GM19324 (cell line): ENCODE measurements around the gene OR5J2.
"Not testable (repeated sequence)": the region's sequence is repeated elsewhere in the genome, so short reads cannot be mapped to it uniquely, and the experiment has no call there.

Source experiments
- ATAC-seq: cut with Tn5 transposase; IDR thresholded peaks from one replicate; pipeline ENCODE4 v1.9.1; 2021; ENCODE audit warnings: mild to moderate bottlenecking, moderate library complexity; ENCODE audit not compliant: unreplicated experiment, low FRiP score

OR5J2 gene

GRCh38 chr11:56176318-56176717 lies at the start of gene OR5J2:
TSS of gene OR5J2 (plus strand) at chr11:56176618. CDS start at chr11:56176618, 0 bp downstream.
- ATAC-seq, result no peak

DNA sequence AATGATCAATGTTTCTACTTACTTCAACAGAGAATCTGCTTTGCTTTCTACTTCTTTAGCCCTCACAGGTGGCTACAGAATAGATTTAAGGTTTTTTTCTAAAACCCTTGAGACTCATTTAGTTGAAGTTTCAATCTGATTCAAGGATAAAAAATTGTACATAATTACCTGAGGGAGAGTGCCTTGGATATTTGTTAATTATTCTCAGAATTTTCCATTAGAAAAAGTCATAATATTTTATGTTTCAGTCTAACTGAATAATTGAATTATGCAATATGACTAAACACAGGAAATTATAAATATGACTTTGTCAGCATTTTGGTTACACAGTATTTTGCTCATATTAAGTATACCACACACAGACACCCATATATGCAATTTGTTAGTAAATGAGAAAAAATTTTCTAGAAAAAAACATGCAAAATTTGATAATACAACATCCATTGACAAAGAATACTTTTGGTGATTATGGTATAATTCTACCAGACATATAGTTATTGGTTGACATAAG lies 36.2 kb upstream of the OR5J2 start, which contains the start of gene OR8J3:
Gene OR8J3, minus strand, starts transcription at position 51 of the 511 bp plus-strand sequence. CDS start 2,483 bp downstream, outside the sequence.
- ATAC-seq, result no peak

DNA sequence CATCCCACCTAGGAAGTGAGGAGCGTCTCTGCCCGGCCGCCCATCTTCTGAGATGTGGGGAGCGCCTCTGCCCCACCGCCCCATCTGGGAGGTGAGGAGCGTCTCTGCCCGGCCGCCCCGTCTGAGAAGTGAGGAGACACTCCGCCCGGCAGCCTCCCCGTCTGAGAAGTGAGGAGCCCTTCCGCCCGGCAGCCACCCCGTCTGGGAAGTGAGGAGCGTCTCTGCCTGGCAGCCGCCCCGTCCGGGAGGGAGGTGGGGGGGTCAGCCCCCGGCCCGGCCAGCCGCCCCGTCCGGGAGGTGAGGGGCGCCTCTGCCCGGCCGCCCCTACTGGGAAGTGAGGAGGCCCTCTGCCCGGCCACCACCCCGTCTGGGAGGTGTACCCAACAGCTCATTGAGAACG lies 32.7 kb upstream of the OR5J2 start:
- not testable (repeated sequence) for ATAC-seq

DNA sequence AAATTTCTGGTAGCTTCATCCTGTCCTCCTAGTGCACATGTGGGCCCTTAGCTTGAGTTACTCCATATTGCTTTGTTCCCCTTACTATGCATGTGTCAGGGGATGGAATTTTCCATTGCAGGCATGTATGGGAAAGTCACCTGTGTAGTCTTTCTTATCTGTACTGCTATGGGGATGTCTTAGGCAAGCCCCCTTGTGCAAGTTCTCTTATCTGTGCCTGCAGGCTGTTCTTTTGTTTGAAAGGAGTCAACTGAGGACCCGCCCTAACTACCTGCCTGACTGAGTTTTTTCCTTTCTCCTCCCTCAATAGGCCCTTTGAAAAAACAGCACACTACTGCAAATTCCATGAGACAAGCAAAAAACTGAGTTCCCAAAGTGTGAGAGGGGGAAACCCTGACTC lies 25.0 kb upstream of the OR5J2 start:
- no peak for ATAC-seq

DNA sequence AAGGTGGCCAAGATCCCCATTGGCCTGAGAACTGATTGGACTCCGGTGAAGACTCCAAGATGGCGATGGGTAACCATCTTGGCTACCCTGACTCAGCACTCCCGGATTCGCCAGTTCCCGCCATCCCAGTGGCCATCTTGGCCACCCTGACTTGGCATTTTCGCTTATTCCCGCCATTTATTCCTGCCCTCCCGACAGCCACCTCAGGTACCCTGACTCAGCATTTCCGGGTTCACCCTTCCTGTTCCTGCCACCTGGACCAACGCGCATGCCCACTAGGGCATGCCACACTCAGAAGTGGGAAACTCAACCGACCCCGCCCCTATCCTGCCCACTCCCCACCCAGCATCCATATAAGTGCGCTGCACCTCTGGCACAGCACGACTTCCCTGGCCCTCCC lies 24.1 kb upstream of the OR5J2 start:
- no peak for ATAC-seq

- no peak for ATAC-seq
Measured at GRCh38 chr11:56160217-56160616, 16.2 kb upstream of the OR5J2 start, which contains the start of gene OR8K5. TSS of gene OR8K5 (minus strand) at chr11:56160317. CDS start at chr11:56160317, 0 bp downstream.

DNA sequence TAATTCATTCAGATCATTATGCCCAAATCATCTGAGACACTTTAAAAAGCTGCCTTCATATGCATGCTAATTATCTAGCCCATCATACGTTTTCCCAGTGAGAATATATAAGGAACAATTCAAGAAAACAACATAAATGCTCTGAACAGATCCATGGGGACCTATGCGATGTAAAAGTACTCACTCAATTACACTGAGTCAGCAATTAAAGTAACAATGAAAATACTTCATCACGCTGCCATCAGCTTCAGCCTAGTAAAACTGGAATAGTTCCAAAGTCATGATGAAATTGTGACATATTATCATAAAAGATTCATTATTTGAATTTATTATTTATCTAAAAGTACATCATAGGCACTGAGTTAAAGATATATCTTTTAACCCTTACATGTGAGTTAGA lies 12.6 kb upstream of the OR5J2 start:
- ATAC-seq, result no peak

DNA sequence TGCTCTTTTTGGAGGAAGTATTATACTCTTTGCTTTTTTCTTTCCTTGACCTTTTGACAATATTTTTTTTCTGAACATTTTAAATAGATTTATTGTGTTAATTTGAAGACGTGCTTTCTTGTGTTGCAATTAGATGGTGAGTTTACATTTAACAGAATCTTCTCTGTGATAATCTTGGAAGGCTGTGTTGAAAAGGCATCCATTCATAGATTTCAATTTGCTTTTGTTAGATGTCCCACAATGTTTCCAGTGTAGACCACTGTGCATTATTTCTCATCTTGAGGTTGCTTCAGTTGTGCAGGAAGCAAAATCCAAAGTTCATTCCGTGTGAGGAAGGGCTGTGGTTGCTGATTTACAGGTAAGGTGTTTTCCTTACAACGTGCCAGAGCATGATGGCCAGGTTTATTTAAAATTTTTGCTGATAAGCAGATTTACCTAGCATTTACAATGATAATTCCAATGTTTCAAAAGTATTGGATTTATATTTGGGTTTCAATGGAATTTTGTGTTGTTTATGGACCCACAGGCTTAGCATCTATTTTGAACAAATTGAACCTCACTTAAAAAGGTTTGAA lies 4.1 kb upstream of the OR5J2 start:
- no peak for ATAC-seq

DNA sequence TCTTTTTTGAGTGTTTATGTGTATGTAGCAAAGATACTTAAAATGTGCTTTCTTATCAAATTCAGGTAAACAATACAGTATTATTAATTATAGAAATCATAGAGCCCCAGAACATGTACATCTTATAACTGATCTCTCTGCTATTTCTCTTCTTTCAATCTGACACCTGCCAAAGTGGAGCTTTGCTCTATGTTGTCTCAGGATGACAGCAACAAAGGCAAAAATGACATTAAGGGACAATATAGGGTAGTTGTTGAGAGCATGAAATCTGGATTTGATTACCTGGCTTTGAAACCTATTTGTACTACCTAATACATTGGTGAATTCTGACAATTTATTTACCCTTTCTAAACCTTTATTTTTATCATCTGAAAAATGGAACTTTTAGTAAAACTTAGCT lies 7.0 kb downstream of the OR5J2 start:
- ATAC-seq, result no peak

DNA sequence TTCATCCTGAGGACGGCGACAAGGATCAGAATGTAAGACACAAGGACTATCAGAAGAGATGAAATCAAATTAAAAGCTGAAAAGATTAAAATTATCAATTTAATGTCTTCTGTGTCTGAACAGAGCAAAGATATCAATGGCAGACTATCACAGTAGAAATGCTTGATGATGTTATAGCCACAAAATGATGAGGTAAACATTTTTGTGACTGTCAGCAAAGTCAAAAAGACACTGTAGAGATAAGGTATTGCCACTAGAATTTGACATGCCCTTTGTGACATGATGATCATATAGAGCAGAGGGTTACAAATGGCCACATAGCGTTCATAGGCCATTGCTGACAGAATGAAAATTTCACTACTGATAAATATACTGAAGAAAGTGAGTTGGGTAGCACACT lies 12.2 kb downstream of the OR5J2 start:
- no peak for ATAC-seq

GRCh38 chr11:56196705-56197104 lies 20.3 kb downstream of the OR5J2 start:
- ATAC-seq, result no peak

GRCh38 chr11:56197367-56197766 lies 20.9 kb downstream of the OR5J2 start:
- ATAC-seq, result no peak

DNA sequence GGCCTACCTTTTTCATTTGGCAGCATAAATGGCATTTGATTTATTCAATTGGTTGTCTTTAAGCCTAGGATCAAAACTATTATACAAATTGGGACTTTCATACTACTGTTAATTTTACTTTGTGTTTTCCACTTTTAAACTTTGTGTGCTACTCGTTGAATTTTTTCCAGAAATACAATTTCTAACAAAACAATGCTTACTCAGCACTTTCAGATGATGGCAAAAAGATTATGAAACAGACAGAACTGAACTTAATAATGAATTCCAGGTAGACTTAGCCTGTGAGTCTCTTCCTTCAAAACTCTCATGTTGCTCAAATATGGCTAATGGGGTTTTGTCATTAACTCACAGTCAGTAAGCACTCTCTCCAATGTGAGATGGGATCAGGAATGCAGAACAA lies 31.4 kb downstream of the OR5J2 start:
- no peak for ATAC-seq

GRCh38 chr11:56214537-56214936 lies 38.1 kb downstream of the OR5J2 start:
- no peak for ATAC-seq

DNA sequence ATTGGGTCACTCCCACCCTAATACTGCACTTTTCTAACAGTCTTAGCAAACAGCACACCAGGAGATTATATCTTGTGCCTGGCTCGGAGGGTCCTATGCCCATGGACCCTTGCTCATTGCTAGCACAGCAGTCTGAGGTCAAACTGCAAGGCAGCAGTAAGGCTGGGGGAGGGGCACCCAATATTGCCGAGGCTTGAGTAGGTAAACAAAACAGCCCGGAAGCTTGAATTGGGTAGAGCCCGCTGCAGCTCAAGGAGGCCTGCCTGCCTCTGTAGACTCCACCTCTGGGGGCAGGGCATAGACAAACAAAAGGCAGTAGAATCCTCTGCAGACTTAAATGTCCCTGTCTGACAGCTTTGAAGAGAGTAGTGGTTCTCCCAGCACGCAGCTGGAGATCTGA lies 43.3 kb downstream of the OR5J2 start:
- not testable (repeated sequence) for ATAC-seq
